ENCODE data around the gene PRRC2A. TPM values are rescaled to one million over a fixed set of nuclear protein-coding genes. Genes with fewer than 3 reads are reported as not detected.

The PRRC2A gene
- total RNA-seq, 1 donor from 2014 or later = 117 TPM

GRCh38 chr6:31575335-31575901, 45.1 kb upstream of the PRRC2A start, which contains the start of gene TNF:
Gene TNF, plus strand, starts transcription at chr6:31575565. Its CDS starts 177 bp downstream, at chr6:31575742.
- DNase-seq (ENCODE audit: low read depth) = no peak

GRCh38 chr6:31575952-31576685, 44.4 kb upstream of the PRRC2A start:
- no peak for DNase-seq (ENCODE audit: low read depth)
- no peaks in the 10 kb centered on the region for H3K36me3 ChIP-seq (ENCODE audit: control insufficient read depth, insufficient read depth, low read length)
- TF ChIP-seq CTCF (IDR thresholded peaks at IDR 0.05; ENCODE audit: insufficient read depth, low read length, poor library complexity, severe bottlenecking) = no peak
- H3K27me3 ChIP-seq (ENCODE audit: control insufficient read depth, insufficient read depth, low read length) = no peaks in the 10 kb centered on the region
- peak overlapping the region; percentile 32 for H3K4me3 ChIP-seq (ENCODE audit: low read depth, low read length)

More at GRCh38 chr6:31575335-31575901, 45.1 kb upstream of the PRRC2A start, which contains the start of gene TNF:
- Histone ChIP-seq H3K27me3 (ENCODE audit: control insufficient read depth, insufficient read depth, low read length) (no peaks in the 10 kb centered on the region), H3K4me3 (ENCODE audit: low read depth, low read length) (peak within 1 kb of the TSS; percentile 32), H3K36me3 (ENCODE audit: control insufficient read depth, insufficient read depth, low read length) (no peaks in the 10 kb centered on the region)
- no peak for TF ChIP-seq CTCF (IDR thresholded peaks at IDR 0.05; ENCODE audit: insufficient read depth, low read length, poor library complexity, severe bottlenecking)

DNA sequence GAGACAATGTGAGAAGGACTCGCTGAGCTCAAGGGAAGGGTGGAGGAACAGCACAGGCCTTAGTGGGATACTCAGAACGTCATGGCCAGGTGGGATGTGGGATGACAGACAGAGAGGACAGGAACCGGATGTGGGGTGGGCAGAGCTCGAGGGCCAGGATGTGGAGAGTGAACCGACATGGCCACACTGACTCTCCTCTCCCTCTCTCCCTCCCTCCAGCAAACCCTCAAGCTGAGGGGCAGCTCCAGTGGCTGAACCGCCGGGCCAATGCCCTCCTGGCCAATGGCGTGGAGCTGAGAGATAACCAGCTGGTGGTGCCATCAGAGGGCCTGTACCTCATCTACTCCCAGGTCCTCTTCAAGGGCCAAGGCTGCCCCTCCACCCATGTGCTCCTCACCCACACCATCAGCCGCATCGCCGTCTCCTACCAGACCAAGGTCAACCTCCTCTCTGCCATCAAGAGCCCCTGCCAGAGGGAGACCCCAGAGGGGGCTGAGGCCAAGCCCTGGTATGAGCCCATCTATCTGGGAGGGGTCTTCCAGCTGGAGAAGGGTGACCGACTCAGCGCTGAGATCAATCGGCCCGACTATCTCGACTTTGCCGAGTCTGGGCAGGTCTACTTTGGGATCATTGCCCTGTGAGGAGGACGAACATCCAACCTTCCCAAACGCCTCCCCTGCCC, 43.5 kb upstream of the PRRC2A start:
- no peak for DNase-seq (ENCODE audit: low read depth)
- Histone ChIP-seq H3K36me3 (ENCODE audit: control insufficient read depth, insufficient read depth, low read length) (no peaks in the 10 kb centered on the region), H3K27me3 (ENCODE audit: control insufficient read depth, insufficient read depth, low read length) (no peaks in the 10 kb centered on the region), H3K4me3 (ENCODE audit: low read depth, low read length) (no peak overlapping the region)
- no peak for TF ChIP-seq CTCF (IDR thresholded peaks at IDR 0.05; ENCODE audit: insufficient read depth, low read length, poor library complexity, severe bottlenecking)

DNA sequence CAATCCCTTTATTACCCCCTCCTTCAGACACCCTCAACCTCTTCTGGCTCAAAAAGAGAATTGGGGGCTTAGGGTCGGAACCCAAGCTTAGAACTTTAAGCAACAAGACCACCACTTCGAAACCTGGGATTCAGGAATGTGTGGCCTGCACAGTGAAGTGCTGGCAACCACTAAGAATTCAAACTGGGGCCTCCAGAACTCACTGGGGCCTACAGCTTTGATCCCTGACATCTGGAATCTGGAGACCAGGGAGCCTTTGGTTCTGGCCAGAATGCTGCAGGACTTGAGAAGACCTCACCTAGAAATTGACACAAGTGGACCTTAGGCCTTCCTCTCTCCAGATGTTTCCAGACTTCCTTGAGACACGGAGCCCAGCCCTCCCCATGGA, 42.9 kb upstream of the PRRC2A start:
- DNase-seq (ENCODE audit: low read depth) = no peak
- TF ChIP-seq CTCF (IDR thresholded peaks at IDR 0.05; ENCODE audit: insufficient read depth, low read length, poor library complexity, severe bottlenecking) = no peak
- H3K4me3 ChIP-seq (ENCODE audit: low read depth, low read length) = no peak overlapping the region

DNA sequence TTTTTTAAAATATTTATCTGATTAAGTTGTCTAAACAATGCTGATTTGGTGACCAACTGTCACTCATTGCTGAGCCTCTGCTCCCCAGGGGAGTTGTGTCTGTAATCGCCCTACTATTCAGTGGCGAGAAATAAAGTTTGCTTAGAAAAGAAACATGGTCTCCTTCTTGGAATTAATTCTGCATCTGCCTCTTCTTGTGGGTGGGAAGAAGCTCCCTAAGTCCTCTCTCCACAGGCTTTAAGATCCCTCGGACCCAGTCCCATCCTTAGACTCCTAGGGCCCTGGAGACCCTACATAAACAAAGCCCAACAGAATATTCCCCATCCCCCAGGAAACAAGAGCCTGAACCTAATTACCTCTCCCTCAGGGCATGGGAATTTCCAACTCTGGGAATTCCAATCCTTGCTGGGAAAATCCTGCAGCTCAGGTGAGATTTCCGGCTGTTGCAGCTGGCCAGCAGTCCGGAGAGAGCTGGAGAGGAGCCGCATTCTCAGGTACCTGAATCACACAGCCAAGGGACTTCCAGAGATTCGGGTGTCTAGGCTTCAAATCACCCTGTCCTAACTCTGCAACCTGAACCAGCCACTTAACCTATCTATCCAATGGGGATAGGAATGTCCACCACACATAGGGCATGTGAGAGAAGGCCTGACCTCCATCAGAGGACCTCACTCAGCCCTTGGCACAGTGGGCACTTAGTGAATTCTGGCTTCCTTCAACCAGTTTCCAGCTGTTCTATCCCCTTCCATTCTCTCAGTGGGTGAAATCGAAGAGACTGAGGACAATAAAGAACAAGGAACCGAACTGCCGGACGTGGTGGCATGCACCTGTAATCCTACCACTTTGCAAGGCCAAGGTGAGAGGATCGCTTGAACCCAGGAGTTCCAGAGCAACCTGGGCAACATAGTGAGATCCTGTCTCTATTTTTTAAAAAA, 42.1 kb upstream of the PRRC2A start:
- Histone ChIP-seq H3K4me3 (ENCODE audit: low read depth, low read length) (no peak overlapping the region), H3K27me3 (ENCODE audit: control insufficient read depth, insufficient read depth, low read length) (no peaks in the 10 kb centered on the region), H3K36me3 (ENCODE audit: control insufficient read depth, insufficient read depth, low read length) (no peaks in the 10 kb centered on the region)
- TF ChIP-seq CTCF (IDR thresholded peaks at IDR 0.05; ENCODE audit: insufficient read depth, low read length, poor library complexity, severe bottlenecking) = no peak
- DNase-seq (ENCODE audit: low read depth) = peak; percentile 67

More for the DNA sequence above, 42.9 kb upstream of the PRRC2A start:
- Histone ChIP-seq H3K36me3 (ENCODE audit: control insufficient read depth, insufficient read depth, low read length) (no peaks in the 10 kb centered on the region), H3K27me3 (ENCODE audit: control insufficient read depth, insufficient read depth, low read length) (no peaks in the 10 kb centered on the region)

All from kidney epithelial cell (primary cell).